ENCODE results near the gene RHOH.

Gene RHOH

GRCh38 chr4:40187386-40187906 lies 9.4 kb upstream of the RHOH start:
- DNase-seq (ENCODE audit: low spot score), result no peak

DNA sequence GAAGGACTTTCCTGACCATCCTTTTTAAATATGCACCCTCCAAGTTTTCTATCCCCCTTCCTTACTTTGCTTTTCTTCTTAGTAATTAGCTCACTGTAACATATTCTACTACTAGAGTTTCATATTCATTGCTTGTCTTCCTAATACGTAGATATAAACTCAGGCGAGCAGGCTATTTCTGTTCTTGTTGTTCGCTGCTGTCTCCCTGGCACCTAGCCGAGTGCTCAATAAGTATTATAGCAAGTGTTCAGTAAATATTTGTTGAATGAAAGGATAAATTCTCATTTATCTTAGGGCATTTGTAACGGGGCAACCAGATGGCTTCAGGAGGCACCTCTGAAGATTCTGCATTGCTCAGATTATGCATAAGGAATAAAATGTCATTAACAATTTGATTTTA lies 6.8 kb upstream of the RHOH start:
- DNase-seq (ENCODE audit: low spot score), result no peak

DNA sequence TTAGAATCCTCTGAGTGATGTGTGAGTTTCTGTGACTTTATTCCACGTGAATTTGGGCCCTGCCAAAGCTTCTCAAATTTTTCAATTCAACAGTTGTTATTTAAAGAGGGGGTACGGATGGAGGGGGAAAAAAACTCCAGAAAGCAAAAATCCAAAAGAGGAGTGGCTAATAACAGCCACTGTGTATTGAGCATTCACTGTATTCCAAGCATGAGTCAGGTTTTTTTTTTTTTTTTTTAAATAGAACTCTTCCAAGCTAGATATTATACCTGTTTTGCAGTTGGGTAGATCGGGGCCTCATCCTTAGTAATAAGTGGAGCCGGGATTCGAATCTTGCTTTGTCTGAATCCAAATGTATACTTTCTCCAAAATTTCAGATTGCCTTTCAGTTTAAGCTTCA lies 6.4 kb upstream of the RHOH start:
- no peak for DNase-seq (ENCODE audit: low spot score)

GRCh38 chr4:40190880-40191815 lies 5.7 kb upstream of the RHOH start:
- no peak for DNase-seq (ENCODE audit: low spot score)

- no peak for DNase-seq (ENCODE audit: low spot score)
Observed at GRCh38 chr4:40192114-40193015, 4.5 kb upstream of the RHOH start.

GRCh38 chr4:40193016-40193571 lies 3.7 kb upstream of the RHOH start:
- no peak for DNase-seq (ENCODE audit: low spot score)

- no peak for DNase-seq (ENCODE audit: low spot score)
Observed at GRCh38 chr4:40193578-40193977, 3.3 kb upstream of the RHOH start.

DNA sequence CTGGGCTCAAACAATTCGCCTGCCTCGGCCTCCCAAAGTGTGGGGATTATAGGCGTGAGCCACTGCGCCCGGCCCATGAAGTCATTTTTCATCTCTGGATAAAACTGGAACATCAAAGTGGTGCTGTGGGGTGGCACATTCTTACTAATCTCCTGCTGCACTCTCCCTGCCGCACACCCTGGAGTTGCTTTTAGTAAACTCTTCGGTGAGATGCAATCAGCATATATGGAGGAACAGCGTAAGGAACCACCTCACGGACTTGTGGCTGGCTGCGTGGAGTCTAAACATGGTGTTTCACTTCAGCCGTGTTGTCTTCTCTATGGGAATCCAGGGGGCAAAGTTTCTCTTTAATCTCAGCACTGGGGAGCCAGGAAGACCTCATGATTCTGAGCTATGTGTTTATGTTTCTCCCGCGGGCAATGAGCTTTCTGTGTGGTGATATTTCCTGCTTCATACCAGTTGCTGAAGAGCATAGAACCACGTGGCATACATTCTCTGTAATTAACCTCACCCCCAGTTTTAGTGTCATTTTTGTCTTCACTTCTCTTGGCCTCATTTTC lies 2.1 kb upstream of the RHOH start:
- DNase-seq (ENCODE audit: low spot score), result no peak

- no peak for DNase-seq (ENCODE audit: low spot score)
Observed at GRCh38 chr4:40195182-40196177, 1.4 kb upstream of the RHOH start.

- no peak for DNase-seq (ENCODE audit: low spot score)
Observed at GRCh38 chr4:40196272-40196671, 559 bp upstream of the RHOH start.

DNA sequence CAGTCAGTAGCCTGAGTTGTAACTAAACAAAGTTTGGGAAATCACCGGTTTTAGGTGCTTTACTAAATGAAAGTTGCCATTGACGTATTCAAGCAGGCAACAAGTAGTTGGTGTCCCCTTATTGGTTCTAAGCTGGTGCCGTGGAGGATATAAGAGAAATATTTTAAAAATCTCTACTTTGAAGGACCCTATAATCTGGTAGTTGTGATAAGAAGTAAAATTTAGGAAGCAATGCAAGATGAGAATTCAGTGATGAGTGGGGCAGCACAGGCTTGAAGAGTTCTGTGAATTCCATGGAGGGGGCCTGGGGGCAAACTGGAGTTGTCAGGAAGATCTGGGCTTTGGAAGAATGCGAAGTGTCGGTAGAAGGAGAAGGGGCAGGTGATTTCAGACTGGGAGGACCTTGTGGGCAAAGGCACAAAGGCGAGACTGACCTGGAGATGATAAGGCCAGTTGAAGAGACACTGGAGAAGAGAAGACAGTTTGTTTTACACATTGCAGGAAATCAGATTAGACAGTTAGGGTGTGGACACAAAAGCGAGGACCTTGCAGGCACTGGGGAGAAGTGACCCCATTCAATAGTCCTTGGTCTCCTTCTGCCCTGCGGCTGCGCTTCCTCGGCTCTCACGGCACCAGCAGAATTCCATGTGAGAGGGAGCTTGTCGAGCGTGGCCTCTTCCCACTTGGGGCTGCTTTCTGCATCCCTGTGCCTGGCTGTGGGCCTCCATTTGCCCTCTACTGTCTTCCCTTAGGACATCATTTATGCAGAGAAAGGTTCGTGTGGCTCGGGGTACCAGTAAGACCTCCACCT lies 1.3 kb downstream of the RHOH start:
- DNase-seq (ENCODE audit: low spot score), result no peak

- DNase-seq (ENCODE audit: low spot score), result no peak
Observed at GRCh38 chr4:40199179-40199670, 2.4 kb downstream of the RHOH start.

GRCh38 chr4:40199999-40200874 lies 3.4 kb downstream of the RHOH start:
- no peak for DNase-seq (ENCODE audit: low spot score)

DNA sequence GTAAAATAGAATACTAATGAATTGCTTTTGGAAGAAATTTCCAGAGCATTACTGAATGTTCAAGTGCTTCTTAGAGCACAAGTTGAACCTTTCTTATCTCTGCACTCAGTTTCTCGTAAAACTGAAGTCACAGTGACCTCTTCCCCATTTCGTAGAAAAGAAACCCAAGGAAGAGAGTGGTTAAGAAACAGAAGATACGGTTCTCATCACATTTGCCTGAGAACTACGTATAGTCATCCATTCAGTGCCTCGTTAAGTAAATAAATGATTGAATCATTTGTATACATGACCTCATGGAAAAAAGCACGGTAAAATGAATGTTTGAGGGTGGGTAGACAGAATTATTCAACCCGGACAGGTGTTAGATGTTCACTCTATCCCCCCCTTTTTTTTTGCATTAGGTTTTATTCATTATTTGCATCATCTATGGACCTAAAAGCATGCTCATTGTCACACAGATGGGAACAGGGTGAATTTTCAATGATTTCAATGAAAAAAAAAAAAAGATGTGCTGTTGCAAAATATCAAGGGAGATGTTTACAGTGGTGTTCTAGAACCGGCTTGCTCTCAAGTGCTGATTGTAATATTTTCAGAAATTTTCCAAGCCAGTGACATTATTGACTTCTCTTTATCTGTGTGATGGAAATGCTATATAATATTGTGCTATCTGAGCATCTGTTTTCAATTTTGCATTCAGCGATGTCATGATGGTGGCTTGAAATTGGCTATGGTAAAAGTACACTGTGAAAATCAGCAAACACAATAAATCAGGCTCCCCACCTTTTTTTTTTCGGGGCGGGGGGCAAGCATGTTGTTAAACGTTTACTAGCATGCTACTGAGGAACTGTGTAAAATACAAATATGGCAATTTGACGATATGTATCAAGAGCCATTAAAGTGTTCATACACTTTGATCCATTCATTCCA lies 4.3 kb downstream of the RHOH start:
- DNase-seq (ENCODE audit: low spot score), result peak; percentile 53

- DNase-seq (ENCODE audit: low spot score), result no peak
Observed at GRCh38 chr4:40201898-40202297, 5.1 kb downstream of the RHOH start.

DNA sequence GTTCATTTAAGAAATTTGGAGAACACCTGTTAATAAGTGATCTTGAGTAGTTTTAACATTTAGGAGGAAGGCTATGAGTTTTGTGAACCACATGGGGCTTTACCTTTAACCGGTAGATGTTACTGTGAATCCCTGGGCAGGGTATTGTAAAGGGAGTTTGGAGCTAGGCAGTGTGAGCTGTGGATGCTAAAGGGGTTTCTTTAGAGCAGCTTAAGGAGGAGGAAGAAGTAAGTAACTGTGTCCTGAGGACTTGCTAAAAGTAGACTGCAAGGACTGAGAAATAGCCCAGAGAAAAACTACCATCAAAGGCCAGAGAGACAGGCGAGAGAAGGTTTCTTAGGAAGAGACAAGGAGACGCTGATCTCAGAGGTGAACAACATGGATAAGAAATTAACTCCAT lies 5.6 kb downstream of the RHOH start:
- no peak for DNase-seq (ENCODE audit: low spot score)

GRCh38 chr4:40204507-40205258 lies 7.9 kb downstream of the RHOH start:
- DNase-seq (ENCODE audit: low spot score), result no peak
